PC-3 (cell line): ENCODE data around the gene AKR1C1.
"Not testable (repeated sequence)": the region's sequence is repeated elsewhere in the genome, so short reads cannot be mapped to it uniquely, and the experiment has no call there.

Experiments used
- EZH2 ChIP-seq: fragments of 300-600 bp; sonication (generic); IDR thresholded peaks from one replicate; pipeline ENCODE4 v1.6.1; 2017; ENCODE audit warnings: antibody characterized with exemption, mild to moderate bottlenecking, low read length; ENCODE audit not compliant: unreplicated experiment
- EZH2phosphoT487 ChIP-seq: fragments of 300-600 bp; sonication (generic); IDR thresholded peaks from 2 replicates; pipeline ENCODE4 v1.6.1; 2018; ENCODE audit warnings: mild to moderate bottlenecking, antibody characterized with exemption, low read length, borderline replicate concordance
- TF ChIP-seq, protein P1 (sequence below): fragments of 300-600 bp; sonication (generic); conservative IDR thresholded peaks from 2 replicates; pipeline ENCODE4 v1.5.1; 2017; ENCODE audit warnings: antibody characterized with exemption, low read depth, mild to moderate bottlenecking, low read length

GRCh38 chr10:4924482-4924881, 38.7 kb upstream of the AKR1C1 start:
- TF ChIP-seq, protein P1, sequence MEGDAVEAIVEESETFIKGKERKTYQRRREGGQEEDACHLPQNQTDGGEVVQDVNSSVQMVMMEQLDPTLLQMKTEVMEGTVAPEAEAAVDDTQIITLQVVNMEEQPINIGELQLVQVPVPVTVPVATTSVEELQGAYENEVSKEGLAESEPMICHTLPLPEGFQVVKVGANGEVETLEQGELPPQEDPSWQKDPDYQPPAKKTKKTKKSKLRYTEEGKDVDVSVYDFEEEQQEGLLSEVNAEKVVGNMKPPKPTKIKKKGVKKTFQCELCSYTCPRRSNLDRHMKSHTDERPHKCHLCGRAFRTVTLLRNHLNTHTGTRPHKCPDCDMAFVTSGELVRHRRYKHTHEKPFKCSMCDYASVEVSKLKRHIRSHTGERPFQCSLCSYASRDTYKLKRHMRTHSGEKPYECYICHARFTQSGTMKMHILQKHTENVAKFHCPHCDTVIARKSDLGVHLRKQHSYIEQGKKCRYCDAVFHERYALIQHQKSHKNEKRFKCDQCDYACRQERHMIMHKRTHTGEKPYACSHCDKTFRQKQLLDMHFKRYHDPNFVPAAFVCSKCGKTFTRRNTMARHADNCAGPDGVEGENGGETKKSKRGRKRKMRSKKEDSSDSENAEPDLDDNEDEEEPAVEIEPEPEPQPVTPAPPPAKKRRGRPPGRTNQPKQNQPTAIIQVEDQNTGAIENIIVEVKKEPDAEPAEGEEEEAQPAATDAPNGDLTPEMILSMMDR: not testable (repeated sequence)
- TF ChIP-seq EZH2phosphoT487, EZH2: not testable (repeated sequence)
